Lower leg skin (tissue), 4 donors: ENCODE results near the gene SF1. TPM values are rescaled to one million over a fixed set of nuclear protein-coding genes. Genes with fewer than 3 reads are reported as not detected.
A peak's percentile ranks its signal among the peaks of the same experiment; 100 is the strongest.

Experiments
- DNase-seq, 2 donors: peaks; one replicate each; pipeline ENCODE4 v3.0.0-alpha.2; 2019; ENCODE audit warnings: low spot score in 2 of 2
- H3K4me3 ChIP-seq: fragments of 200-600 bp; sonication (generic); 2 replicates; pipeline ENCODE4 v1.5.1; 2017; ENCODE audit warnings: mild to moderate bottlenecking, low read depth; ENCODE audit not compliant: poor library complexity, severe bottlenecking
- CTCF ChIP-seq, 3 donors: fragments of 450-650 bp; IDR thresholded peaks; one replicate each; pipeline ENCODE4 v1.5.1; 2016; ENCODE audit warnings: antibody characterized with exemption in 3 of 3, mild to moderate bottlenecking in 3 of 3, moderate library complexity in 2 of 3
- POLR2A ChIP-seq, 2 donors: fragments of 450-650 bp; IDR thresholded peaks; one replicate each; pipeline ENCODE4 v1.6.1; 2016 to 2017; ENCODE audit warnings: antibody characterized with exemption in 2 of 2, mild to moderate bottlenecking in 1 of 2, moderate library complexity in 1 of 2
- WGBS, 2 donors: methylation state at CpG; one replicate each; pipeline ENCODE4 v1.1.5; 2018; 5-methylcytosine and 5-hydroxymethylcytosine counted together
- intact Hi-C: fragments of 100-400 bp; cut with DNase I; formaldehyde crosslinking; loops from one replicate; pipeline ENCODE4 v1.15.0; 2023; ENCODE audit warnings: low total_unique reads
- total RNA-seq, 4 donors: library from RNA; depleted of rRNA; stranded (reverse); fragments of >200 nt; gene quantifications; one replicate each; pipeline ENCODE4 v1.1.0, GENCODE V29; 2016

Gene SF1
- total RNA-seq = 100 to 1,000 TPM; 130 to 327 (median 178) TPM

GRCh38 chr11:64778473-64779298 lies at the start of gene SF1:
Gene SF1 (minus strand): TSS chr11:64778542. CDS start chr11:64778392, 150 bp downstream.
- H3K4me3 ChIP-seq = peak within 1 kb of the TSS; percentile 88
- DNase-seq = peak; percentile 100
- WGBS, 2 donors = 0 to 1% methylated on average over 52 to 58 of the region's 80 CpGs
- intact Hi-C loops = no loop called here
- TF ChIP-seq POLR2A (IDR thresholded peaks at IDR 0.05) (peak in 1 of 2 donors; percentile 60), CTCF (IDR thresholded peaks at IDR 0.05) (no peak)

- no peak overlapping the region for H3K4me3 ChIP-seq
- DNase-seq = no peak
- intact Hi-C loops = no loop called here
- TF ChIP-seq CTCF (IDR thresholded peaks at IDR 0.05) (no peak), POLR2A (IDR thresholded peaks at IDR 0.05) (no peak)
- 94 to 98% methylated on average over 22 of the region's 22 CpGs for WGBS, 2 donors
Observed at GRCh38 chr11:64827451-64827839, 49.1 kb upstream of the SF1 start.

- WGBS, 2 donors = 89% methylated on average over 46 to 52 of the region's 52 CpGs
- no peak overlapping the region for H3K4me3 ChIP-seq
- intact Hi-C loops = no loop called here
- no peak for DNase-seq
- TF ChIP-seq CTCF (IDR thresholded peaks at IDR 0.05) = no peak
- TF ChIP-seq POLR2A (IDR thresholded peaks at IDR 0.05) = no peak
Observed at GRCh38 chr11:64826578-64827450, 48.5 kb upstream of the SF1 start.

GRCh38 chr11:64826062-64826461 lies 47.7 kb upstream of the SF1 start:
- no peak for DNase-seq
- TF ChIP-seq POLR2A (IDR thresholded peaks at IDR 0.05) (no peak), CTCF (IDR thresholded peaks at IDR 0.05) (no peak)
- intact Hi-C loops = no loop called here
- no peak overlapping the region for H3K4me3 ChIP-seq
- 70 to 82% methylated on average over 7 of the region's 7 CpGs for WGBS, 2 donors

- intact Hi-C loops = loop anchor here (2.0 kb wide), 1 partner anchor 77 kb away; no protein-coding TSS in a partner anchor
- TF ChIP-seq CTCF (IDR thresholded peaks at IDR 0.05) (no peak), POLR2A (IDR thresholded peaks at IDR 0.05) (no peak)
- no peak for DNase-seq
Observed at GRCh38 chr11:64823568-64824119, 45.3 kb upstream of the SF1 start.

More at GRCh38 chr11:64823568-64824119, 45.3 kb upstream of the SF1 start:
- H3K4me3 ChIP-seq = no peak overlapping the region
- WGBS, 2 donors = 66 to 70% methylated on average over 11 of the region's 11 CpGs
